Measurements from ENCODE around the gene KAZN.

The KAZN gene

GRCh38 chr1:14853518-14853917 is 255.0 kb downstream of the KAZN start:
- no peak for DNase-seq (ENCODE audit: low read depth in 2 of 2)

GRCh38 chr1:14855268-14855667 is 256.8 kb downstream of the KAZN start:
- DNase-seq (ENCODE audit: low read depth in 2 of 2) = no peak

- DNase-seq (ENCODE audit: low read depth in 2 of 2) = no peak
These were observed 257.3 kb downstream of the KAZN start for GRCh38 chr1:14855801-14856200.

GRCh38 chr1:14857436-14858195 is 259.1 kb downstream of the KAZN start:
- no peak for DNase-seq (ENCODE audit: low read depth in 2 of 2)

GRCh38 chr1:14862114-14862771 is 263.8 kb downstream of the KAZN start:
- DNase-seq (ENCODE audit: low read depth in 2 of 2) = no peak

GRCh38 chr1:14865106-14865505 is 266.6 kb downstream of the KAZN start:
- DNase-seq (ENCODE audit: low read depth in 2 of 2) = no peak

- DNase-seq (ENCODE audit: low read depth in 2 of 2) = no peak
These were observed 268.6 kb downstream of the KAZN start for GRCh38 chr1:14866911-14867612.

GRCh38 chr1:14869187-14869586 is 270.7 kb downstream of the KAZN start:
- no peak for DNase-seq (ENCODE audit: low read depth in 2 of 2)

GRCh38 chr1:14871218-14871970 is 272.9 kb downstream of the KAZN start:
- no peak for DNase-seq (ENCODE audit: low read depth in 2 of 2)

- DNase-seq (ENCODE audit: low read depth in 2 of 2) = no peak
These were observed 274.3 kb downstream of the KAZN start for GRCh38 chr1:14872762-14873161.

GRCh38 chr1:14873677-14874076 is 275.2 kb downstream of the KAZN start:
- no peak for DNase-seq (ENCODE audit: low read depth in 2 of 2)

- no peak for DNase-seq (ENCODE audit: low read depth in 2 of 2)
These were observed 277.3 kb downstream of the KAZN start for GRCh38 chr1:14875524-14876509.

GRCh38 chr1:14876747-14877146 is 278.3 kb downstream of the KAZN start:
- DNase-seq (ENCODE audit: low read depth in 2 of 2) = no peak

- no peak for DNase-seq (ENCODE audit: low read depth in 2 of 2)
These were observed 278.7 kb downstream of the KAZN start for GRCh38 chr1:14877224-14877623.

GRCh38 chr1:14878124-14878523 is 279.6 kb downstream of the KAZN start:
- DNase-seq (ENCODE audit: low read depth in 2 of 2) = no peak

- no peak for DNase-seq (ENCODE audit: low read depth in 2 of 2)
These were observed 280.5 kb downstream of the KAZN start for GRCh38 chr1:14878951-14879350.

GRCh38 chr1:14880456-14881316 is 282.2 kb downstream of the KAZN start:
- DNase-seq (ENCODE audit: low read depth in 2 of 2) = no peak

- no peak for DNase-seq (ENCODE audit: low read depth in 2 of 2)
These were observed 283.5 kb downstream of the KAZN start for GRCh38 chr1:14881775-14882672.
